ENCODE data around the gene SLPI.

The SLPI gene

GRCh38 chr20:45282700-45283550 is 28.6 kb upstream of the SLPI start:
- no peaks in the 10 kb centered on the region for H3K9me3 ChIP-seq (ENCODE audit: severe bottlenecking)
- no peak overlapping the region for H3K4me3 ChIP-seq (ENCODE audit: severe bottlenecking)
- H3K27ac ChIP-seq (ENCODE audit: poor library complexity, severe bottlenecking) = no peak overlapping the region
- TF ChIP-seq, protein P1, sequence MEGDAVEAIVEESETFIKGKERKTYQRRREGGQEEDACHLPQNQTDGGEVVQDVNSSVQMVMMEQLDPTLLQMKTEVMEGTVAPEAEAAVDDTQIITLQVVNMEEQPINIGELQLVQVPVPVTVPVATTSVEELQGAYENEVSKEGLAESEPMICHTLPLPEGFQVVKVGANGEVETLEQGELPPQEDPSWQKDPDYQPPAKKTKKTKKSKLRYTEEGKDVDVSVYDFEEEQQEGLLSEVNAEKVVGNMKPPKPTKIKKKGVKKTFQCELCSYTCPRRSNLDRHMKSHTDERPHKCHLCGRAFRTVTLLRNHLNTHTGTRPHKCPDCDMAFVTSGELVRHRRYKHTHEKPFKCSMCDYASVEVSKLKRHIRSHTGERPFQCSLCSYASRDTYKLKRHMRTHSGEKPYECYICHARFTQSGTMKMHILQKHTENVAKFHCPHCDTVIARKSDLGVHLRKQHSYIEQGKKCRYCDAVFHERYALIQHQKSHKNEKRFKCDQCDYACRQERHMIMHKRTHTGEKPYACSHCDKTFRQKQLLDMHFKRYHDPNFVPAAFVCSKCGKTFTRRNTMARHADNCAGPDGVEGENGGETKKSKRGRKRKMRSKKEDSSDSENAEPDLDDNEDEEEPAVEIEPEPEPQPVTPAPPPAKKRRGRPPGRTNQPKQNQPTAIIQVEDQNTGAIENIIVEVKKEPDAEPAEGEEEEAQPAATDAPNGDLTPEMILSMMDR (IDR thresholded peaks at IDR 0.05; ENCODE audit: poor library complexity, severe bottlenecking) = no peak
- H3K4me1 ChIP-seq (ENCODE audit: insufficient read depth, poor library complexity, severe bottlenecking) = no peaks in the 10 kb centered on the region
- DNase-seq (ENCODE audit: low spot score) (no peak), ATAC-seq (ENCODE audit: low read depth) (no peak)
- no peaks in the 10 kb centered on the region for H3K36me3 ChIP-seq (ENCODE audit: low read depth)
- no peaks in the 10 kb centered on the region for H3K27me3 ChIP-seq (ENCODE audit: insufficient read depth, poor library complexity, severe bottlenecking)

DNA sequence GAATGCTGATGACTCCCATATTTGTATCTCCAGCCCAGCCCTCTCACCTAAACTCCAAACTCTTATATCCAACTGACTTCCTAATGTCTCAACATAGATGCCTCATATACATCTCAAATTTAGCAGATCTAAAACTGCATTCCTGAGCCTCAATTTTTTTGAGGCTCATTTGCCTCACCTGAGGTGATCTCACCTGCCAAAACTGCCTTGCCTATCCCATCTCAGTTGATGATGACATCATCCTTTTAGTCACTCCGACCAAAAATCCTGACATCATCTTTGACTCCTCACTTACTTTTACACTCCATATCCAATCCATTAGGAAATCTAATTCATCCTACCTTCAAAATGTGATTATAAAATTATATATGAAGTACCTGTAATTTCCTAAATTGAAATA is 25.6 kb upstream of the SLPI start:
- H3K4me3 ChIP-seq (ENCODE audit: severe bottlenecking) = no peak overlapping the region
- H3K27me3 ChIP-seq (ENCODE audit: insufficient read depth, poor library complexity, severe bottlenecking) = peaks cover under 1% of the 10 kb centered on the region
- H3K27ac ChIP-seq (ENCODE audit: poor library complexity, severe bottlenecking) = no peak overlapping the region
- H3K9me3 ChIP-seq (ENCODE audit: severe bottlenecking) = no peaks in the 10 kb centered on the region
- H3K36me3 ChIP-seq (ENCODE audit: low read depth) = no peaks in the 10 kb centered on the region
- DNase-seq (ENCODE audit: low spot score) = no peak
- TF ChIP-seq, protein P1 (IDR thresholded peaks at IDR 0.05; ENCODE audit: poor library complexity, severe bottlenecking) = no peak
- ATAC-seq (ENCODE audit: low read depth) = peak; percentile 48; the same call in 2 of the 3 replicates
- no peaks in the 10 kb centered on the region for H3K4me1 ChIP-seq (ENCODE audit: insufficient read depth, poor library complexity, severe bottlenecking)

DNA sequence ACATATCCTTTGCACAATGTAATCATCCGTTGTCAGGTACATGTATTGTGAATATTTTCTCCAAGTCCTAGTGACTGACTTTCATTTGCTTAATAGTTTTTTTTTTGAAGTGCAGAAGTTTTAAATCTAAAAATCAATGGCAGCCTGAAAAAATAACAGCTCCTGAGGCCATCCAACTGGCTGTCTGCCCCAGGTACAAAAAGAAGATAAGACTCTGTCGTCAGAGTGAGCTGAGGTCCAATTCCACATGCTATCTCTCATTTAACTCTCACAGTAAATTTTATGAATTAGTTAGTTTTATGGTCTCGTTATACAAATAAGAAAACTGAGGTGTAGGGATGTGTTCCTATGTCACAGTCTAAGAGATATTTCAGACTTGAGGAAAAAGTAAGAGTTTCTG is 21.0 kb upstream of the SLPI start:
- ATAC-seq (ENCODE audit: low read depth) (no peak), DNase-seq (ENCODE audit: low spot score) (no peak)
- H3K4me1 ChIP-seq (ENCODE audit: insufficient read depth, poor library complexity, severe bottlenecking) = no peaks in the 10 kb centered on the region
- no peaks in the 10 kb centered on the region for H3K36me3 ChIP-seq (ENCODE audit: low read depth)
- TF ChIP-seq, protein P1 (IDR thresholded peaks at IDR 0.05; ENCODE audit: poor library complexity, severe bottlenecking) = no peak
- H3K27me3 ChIP-seq (ENCODE audit: insufficient read depth, poor library complexity, severe bottlenecking) = peaks cover 6% of the 10 kb centered on the region
- H3K9me3 ChIP-seq (ENCODE audit: severe bottlenecking) = no peaks in the 10 kb centered on the region
- H3K27ac ChIP-seq (ENCODE audit: poor library complexity, severe bottlenecking) = no peak overlapping the region
- H3K4me3 ChIP-seq (ENCODE audit: severe bottlenecking) = no peak overlapping the region

GRCh38 chr20:45269754-45270270 is 15.4 kb upstream of the SLPI start:
- Histone ChIP-seq H3K4me3 (ENCODE audit: severe bottlenecking) (no peak overlapping the region), H3K4me1 (ENCODE audit: insufficient read depth, poor library complexity, severe bottlenecking) (peaks cover 6% of the 10 kb centered on the region), H3K36me3 (ENCODE audit: low read depth) (no peaks in the 10 kb centered on the region), H3K9me3 (ENCODE audit: severe bottlenecking) (no peaks in the 10 kb centered on the region), H3K27ac (ENCODE audit: poor library complexity, severe bottlenecking) (no peak overlapping the region), H3K27me3 (ENCODE audit: insufficient read depth, poor library complexity, severe bottlenecking) (peaks cover 3% of the 10 kb centered on the region)
- TF ChIP-seq, protein P1 (IDR thresholded peaks at IDR 0.05; ENCODE audit: poor library complexity, severe bottlenecking) = no peak
- DNase-seq (ENCODE audit: low spot score) (no peak), ATAC-seq (ENCODE audit: low read depth) (no peak)

DNA sequence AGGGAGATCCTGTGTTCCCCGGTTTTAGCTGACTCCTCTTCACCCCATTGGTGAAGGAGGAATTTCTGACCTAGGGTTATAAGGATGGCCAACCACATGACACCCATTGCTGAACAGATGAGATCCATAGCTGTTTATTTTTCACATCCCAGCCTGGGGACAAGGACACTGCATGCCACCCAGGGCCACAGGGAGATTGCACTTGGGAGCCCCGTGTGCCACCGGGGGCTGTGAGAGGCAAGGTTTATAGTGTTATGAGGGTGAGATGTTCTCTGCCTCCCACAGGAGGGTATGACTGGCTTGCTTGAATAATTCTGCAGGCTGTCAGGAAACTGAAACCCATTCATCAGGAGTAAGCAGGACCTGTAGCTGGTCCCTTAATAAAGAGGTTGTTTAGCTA is 14.7 kb upstream of the SLPI start:
- Histone ChIP-seq H3K27me3 (ENCODE audit: insufficient read depth, poor library complexity, severe bottlenecking) (no peaks in the 10 kb centered on the region), H3K4me3 (ENCODE audit: severe bottlenecking) (no peak overlapping the region), H3K27ac (ENCODE audit: poor library complexity, severe bottlenecking) (no peak overlapping the region), H3K36me3 (ENCODE audit: low read depth) (no peaks in the 10 kb centered on the region), H3K9me3 (ENCODE audit: severe bottlenecking) (no peaks in the 10 kb centered on the region), H3K4me1 (ENCODE audit: insufficient read depth, poor library complexity, severe bottlenecking) (peaks cover 6% of the 10 kb centered on the region)
- no peak for DNase-seq (ENCODE audit: low spot score)
- no peak for ATAC-seq (ENCODE audit: low read depth)
- TF ChIP-seq, protein P1 (IDR thresholded peaks at IDR 0.05; ENCODE audit: poor library complexity, severe bottlenecking) = no peak
